NCI-H526 treated with DMSO at 0.1 percent for 48 hours (cell line): ENCODE data around the gene JMJD7.

Experiments
- DNase-seq: peaks from one replicate; lab custom pipeline; 2025; lab: John Stamatoyannopoulos, UW

JMJD7 gene

GRCh38 chr15:41844814-41845213 is 16.9 kb downstream of the JMJD7 start:
- DNase-seq: no peak

GRCh38 chr15:41847206-41847605 is 19.3 kb downstream of the JMJD7 start:
- DNase-seq: no peak

GRCh38 chr15:41847981-41848380 is 20.1 kb downstream of the JMJD7 start:
- DNase-seq: no peak

GRCh38 chr15:41848631-41849030 is 20.7 kb downstream of the JMJD7 start:
- no peak for DNase-seq

- DNase-seq: no peak
Measured at GRCh38 chr15:41849204-41849603, 21.3 kb downstream of the JMJD7 start.

- DNase-seq: no peak
Measured at GRCh38 chr15:41849861-41850260, 22.0 kb downstream of the JMJD7 start.

GRCh38 chr15:41850482-41851166 is 22.7 kb downstream of the JMJD7 start:
- no peak for DNase-seq

GRCh38 chr15:41851167-41851523 is 23.3 kb downstream of the JMJD7 start:
- DNase-seq: no peak

GRCh38 chr15:41851755-41852370 is 24.0 kb downstream of the JMJD7 start:
- DNase-seq: no peak

- no peak for DNase-seq
Measured at GRCh38 chr15:41852736-41853590, 25.1 kb downstream of the JMJD7 start.

- no peak for DNase-seq
Measured at GRCh38 chr15:41853831-41854230, 25.9 kb downstream of the JMJD7 start.

- DNase-seq: no peak
Measured at GRCh38 chr15:41854443-41854842, 26.6 kb downstream of the JMJD7 start.

- DNase-seq: no peak
Measured at GRCh38 chr15:41855261-41855961, 27.5 kb downstream of the JMJD7 start.

GRCh38 chr15:41856262-41856661 is 28.4 kb downstream of the JMJD7 start:
- no peak for DNase-seq

- no peak for DNase-seq
Measured at GRCh38 chr15:41856716-41857115, 28.8 kb downstream of the JMJD7 start.

GRCh38 chr15:41857316-41857715 is 29.4 kb downstream of the JMJD7 start:
- DNase-seq: no peak

GRCh38 chr15:41858756-41859155 is 30.9 kb downstream of the JMJD7 start:
- DNase-seq: no peak

GRCh38 chr15:41860049-41860828 is 32.3 kb downstream of the JMJD7 start:
- no peak for DNase-seq

- no peak for DNase-seq
Measured at GRCh38 chr15:41861736-41862356, 34.0 kb downstream of the JMJD7 start.

- no peak for DNase-seq
Measured at GRCh38 chr15:41862515-41863116, 34.7 kb downstream of the JMJD7 start.
